Uterus (tissue), 2 donors: ENCODE results near the gene SNX4.

ENCODE experiments used
- CTCF ChIP-seq, 4 experiments: fragments of 200-600 bp in 2 of 4; fragments of 450-650 bp in 2 of 4; sonication (generic) in 2 of 4; IDR thresholded peaks; one replicate each; pipeline ENCODE4 v1.5.1; 2016 to 2019; ENCODE audit warnings: antibody characterized with exemption in 4 of 4, mild to moderate bottlenecking in 2 of 4, moderate library complexity in 1 of 4
- POLR2A ChIP-seq, 2 donors: fragments of 450-650 bp; IDR thresholded peaks; one replicate each; pipeline ENCODE4 v1.6.1; 2016; ENCODE audit warnings: antibody characterized with exemption in 2 of 2, mild to moderate bottlenecking in 1 of 2, moderate library complexity in 1 of 2

DNA sequence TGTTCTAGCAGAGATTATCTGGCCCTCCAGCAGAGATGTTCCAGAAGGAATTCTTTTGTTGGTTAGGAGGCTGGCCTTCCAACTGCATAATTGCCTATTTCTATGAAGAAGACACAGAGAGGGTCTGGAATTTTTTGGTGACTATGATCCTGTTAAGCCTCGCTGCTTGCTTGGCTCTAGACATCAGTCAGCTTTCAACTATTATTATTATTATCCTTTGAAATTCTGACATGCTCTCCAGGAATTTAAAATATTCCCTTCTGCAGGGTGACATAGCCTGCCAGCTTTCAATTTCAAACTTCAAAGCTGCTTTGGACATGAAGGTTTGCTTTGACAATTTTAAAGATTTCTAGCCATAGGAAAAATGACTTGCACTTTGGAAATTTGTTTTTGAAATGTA lies 118.6 kb downstream of the SNX4 start:
- TF ChIP-seq CTCF (IDR thresholded peaks at IDR 0.05) = no peak
- TF ChIP-seq POLR2A (IDR thresholded peaks at IDR 0.05) = no peak
